ENCODE measurements around the gene CYP3A4.

Gene CYP3A4

GRCh38 chr7:99825873-99826272, 41.9 kb upstream of the CYP3A4 start:
- DNase-seq (ENCODE audit: low read depth): no peak
- no peak for TF ChIP-seq CTCF (IDR thresholded peaks at IDR 0.05; ENCODE audit: insufficient read depth, low read depth, low read length, missing control alignments)
- H3K4me3 ChIP-seq (ENCODE audit: low read length): no peak overlapping the region

DNA sequence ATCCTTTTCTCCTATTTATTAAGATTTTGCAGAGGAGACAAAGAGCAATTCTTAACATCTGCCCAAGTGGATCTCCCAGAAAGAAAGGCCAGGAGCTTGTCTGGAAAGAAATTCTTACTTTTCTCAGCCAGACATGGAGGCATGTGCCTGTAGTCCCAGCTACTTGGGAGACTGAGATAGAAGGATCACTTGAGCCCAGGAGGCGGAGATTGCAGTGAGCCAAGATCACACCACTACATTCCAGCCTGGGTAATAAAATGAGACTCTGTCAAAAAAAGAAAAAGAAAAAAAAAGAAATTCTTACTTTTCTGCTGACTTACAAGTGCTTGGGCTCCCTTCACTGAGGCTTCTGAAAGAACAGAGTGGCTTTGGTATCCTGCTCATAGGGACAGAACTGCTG, 41.5 kb upstream of the CYP3A4 start:
- no peak for TF ChIP-seq CTCF (IDR thresholded peaks at IDR 0.05; ENCODE audit: insufficient read depth, low read depth, low read length, missing control alignments)
- DNase-seq (ENCODE audit: low read depth): no peak

DNA sequence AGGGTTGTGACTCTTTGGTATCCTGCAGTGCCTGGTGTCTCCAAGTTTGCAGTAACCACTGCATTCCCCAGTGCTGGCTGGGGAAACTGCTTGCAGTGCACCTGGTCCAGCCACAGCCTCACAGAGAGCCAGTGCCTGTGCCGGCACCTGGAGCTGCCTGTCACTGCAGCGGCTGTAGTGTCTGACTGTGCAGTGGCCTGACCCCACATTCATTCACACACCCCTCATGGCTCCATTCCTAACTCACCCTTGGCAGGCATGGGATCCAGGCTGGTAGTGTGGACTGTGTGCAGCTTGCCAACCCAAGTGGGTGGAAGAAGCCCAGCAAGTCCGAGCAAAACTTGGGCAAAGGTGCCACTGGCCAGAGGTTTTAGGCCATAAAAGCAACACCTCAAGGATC, 40.1 kb upstream of the CYP3A4 start:
- no peak overlapping the region for H3K4me3 ChIP-seq (ENCODE audit: low read length)
- no peak for TF ChIP-seq CTCF (IDR thresholded peaks at IDR 0.05; ENCODE audit: insufficient read depth, low read depth, low read length, missing control alignments)
- DNase-seq (ENCODE audit: low read depth): no peak

More for the DNA sequence above, 41.5 kb upstream of the CYP3A4 start:
- no peak overlapping the region for H3K4me3 ChIP-seq (ENCODE audit: low read length)

- H3K4me3 ChIP-seq (ENCODE audit: low read length): no peak overlapping the region
- TF ChIP-seq CTCF (IDR thresholded peaks at IDR 0.05; ENCODE audit: insufficient read depth, low read depth, low read length, missing control alignments): no peak
- no peak for DNase-seq (ENCODE audit: low read depth)
Observed at GRCh38 chr7:99822731-99823718, 39.0 kb upstream of the CYP3A4 start.

DNA sequence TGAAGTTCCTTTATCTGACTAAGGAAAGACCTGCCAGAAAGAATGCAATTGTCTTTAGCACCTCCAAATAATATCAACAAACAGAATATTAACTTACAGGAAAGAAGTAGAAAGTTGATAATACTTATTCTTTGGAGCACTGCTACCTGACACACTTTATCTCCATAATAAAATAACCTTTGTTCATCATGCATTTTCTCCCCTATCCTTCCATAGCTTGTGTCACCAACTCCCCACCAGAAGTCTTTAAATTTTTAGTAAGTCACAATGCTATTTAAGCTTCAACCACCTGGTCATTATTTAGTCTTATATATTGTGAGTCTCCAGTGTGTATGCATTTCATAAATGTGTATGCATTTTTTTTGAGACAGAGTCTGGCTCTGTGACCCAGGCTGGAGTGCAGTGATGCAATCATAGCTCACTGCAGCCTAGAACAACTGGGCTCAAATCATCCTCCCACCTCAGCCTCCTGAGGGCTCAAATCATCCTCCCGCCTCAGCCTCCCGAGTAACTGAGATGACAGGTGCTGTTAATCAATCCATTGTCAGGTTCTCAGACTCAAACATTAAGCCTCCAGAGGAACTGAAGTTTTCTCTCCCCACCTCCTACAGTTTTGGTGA, 36.5 kb upstream of the CYP3A4 start:
- no peak for TF ChIP-seq CTCF (IDR thresholded peaks at IDR 0.05; ENCODE audit: insufficient read depth, low read depth, low read length, missing control alignments)
- DNase-seq (ENCODE audit: low read depth): no peak
- H3K4me3 ChIP-seq (ENCODE audit: low read length): no peak overlapping the region

DNA sequence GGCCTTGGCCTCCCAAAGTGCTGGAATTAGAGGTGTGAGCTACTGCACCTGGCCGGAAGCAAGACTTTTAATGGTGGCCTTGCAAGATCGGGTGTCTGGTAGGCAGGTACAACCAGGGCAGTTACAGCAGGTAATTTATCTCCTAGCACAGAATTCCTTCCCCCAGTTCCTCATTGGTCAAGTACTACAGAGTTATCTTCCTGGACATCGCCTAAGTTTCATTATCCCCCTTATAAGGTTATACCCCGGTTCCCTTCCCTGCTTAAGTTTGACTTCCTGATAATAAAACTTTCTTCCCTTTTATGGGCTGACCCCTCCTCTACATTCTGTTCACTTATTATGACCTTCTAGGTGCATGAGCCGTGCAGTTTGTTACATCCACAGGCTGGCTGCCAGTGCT, 24.8 kb upstream of the CYP3A4 start:
- TF ChIP-seq CTCF (IDR thresholded peaks at IDR 0.05; ENCODE audit: insufficient read depth, low read depth, low read length, missing control alignments): no peak
- H3K4me3 ChIP-seq (ENCODE audit: low read length): no peak overlapping the region
- no peak for DNase-seq (ENCODE audit: low read depth)

Data from epithelial cell of esophagus (primary cell).